ENCODE data around the gene MLH1.
"Not testable (repeated sequence)": the region's sequence is repeated elsewhere in the genome, so short reads cannot be mapped to it uniquely, and the experiment has no call there.

MLH1 gene

GRCh38 chr3:37039161-37039846 is 46.0 kb downstream of the MLH1 start:
- DNase-seq, result no peak

- DNase-seq, result no peak
These were observed 46.9 kb downstream of the MLH1 start for GRCh38 chr3:37040231-37040630.

- no peak for DNase-seq
These were observed 48.4 kb downstream of the MLH1 start for GRCh38 chr3:37041546-37042195.

- DNase-seq, result not testable (repeated sequence)
These were observed 49.4 kb downstream of the MLH1 start for GRCh38 chr3:37042712-37043111.

- DNase-seq, result no peak
These were observed 57.0 kb downstream of the MLH1 start for GRCh38 chr3:37050282-37050681.

GRCh38 chr3:37052860-37053259 is 59.5 kb downstream of the MLH1 start:
- DNase-seq, result no peak

GRCh38 chr3:37053337-37053736 is 60.0 kb downstream of the MLH1 start:
- DNase-seq, result peak in 1 of 2 donors; percentile 17

- no peak for DNase-seq
These were observed 60.4 kb downstream of the MLH1 start for GRCh38 chr3:37053753-37054152.

- DNase-seq, result no peak
These were observed 61.1 kb downstream of the MLH1 start for GRCh38 chr3:37054370-37054769.

GRCh38 chr3:37055077-37055476 is 61.8 kb downstream of the MLH1 start:
- not testable (repeated sequence) for DNase-seq

GRCh38 chr3:37056826-37057225 is 63.5 kb downstream of the MLH1 start:
- DNase-seq, result no peak

- no peak for DNase-seq
These were observed 64.8 kb downstream of the MLH1 start for GRCh38 chr3:37058117-37058516.

GRCh38 chr3:37064747-37065146 is 71.4 kb downstream of the MLH1 start:
- DNase-seq, result no peak

- no peak for DNase-seq
These were observed 74.3 kb downstream of the MLH1 start for GRCh38 chr3:37067577-37067976.

- no peak for DNase-seq
These were observed 74.7 kb downstream of the MLH1 start for GRCh38 chr3:37068031-37068430.

GRCh38 chr3:37071921-37072320 is 78.6 kb downstream of the MLH1 start:
- no peak for DNase-seq

GRCh38 chr3:37072892-37073291 is 79.6 kb downstream of the MLH1 start:
- no peak for DNase-seq

GRCh38 chr3:37074178-37074577 is 80.9 kb downstream of the MLH1 start:
- DNase-seq, result no peak

- no peak for DNase-seq
These were observed 82.6 kb downstream of the MLH1 start for GRCh38 chr3:37075955-37076354.

- DNase-seq, result no peak
These were observed 89.0 kb downstream of the MLH1 start for GRCh38 chr3:37082317-37082716.

GRCh38 chr3:37086918-37087317 is 93.6 kb downstream of the MLH1 start:
- DNase-seq, result no peak

GRCh38 chr3:37087870-37088269 is 94.6 kb downstream of the MLH1 start:
- DNase-seq, result no peak

- DNase-seq, result no peak
These were observed 99.2 kb downstream of the MLH1 start for GRCh38 chr3:37092484-37092883.

GRCh38 chr3:37093481-37093880 is 100.2 kb downstream of the MLH1 start:
- no peak for DNase-seq

- DNase-seq, result no peak
These were observed 101.3 kb downstream of the MLH1 start for GRCh38 chr3:37094636-37095035.
